ENCODE data around the gene NTRK2.

- TF ChIP-seq RCOR1 (conservative IDR thresholded peaks at IDR 0.05; ENCODE audit: low read depth, low read length) (no peak), TAF1 (IDR thresholded peaks at IDR 0.05; ENCODE audit: borderline replicate concordance, low read depth, low read length) (no peak), CBX3 (IDR thresholded peaks at IDR 0.05; ENCODE audit: borderline replicate concordance, low read depth) (no peak), YY1 (IDR thresholded peaks at IDR 0.05; ENCODE audit: low read depth, low read length) (no peak), HDAC2 (IDR thresholded peaks at IDR 0.05) (no peak), TCF3 (IDR thresholded peaks at IDR 0.05; ENCODE audit: borderline replicate concordance, insufficient read depth, low read depth, low read length) (no peak), POLR2AphosphoS2 (IDR thresholded peaks at IDR 0.05; ENCODE audit: low read depth, low read length) (no peak), MYC (IDR thresholded peaks at IDR 0.05; ENCODE audit: insufficient read depth, insufficient read length, insufficient replicate concordance, low read length, severe bottlenecking) (no peak), CBX5 (IDR thresholded peaks at IDR 0.05; ENCODE audit: low read depth) (no peak)
Observed at GRCh38 chr9:84819491-84819991, 150.0 kb downstream of the NTRK2 start.
